GM23248 (cell line): Measurements from ENCODE around the gene SLAMF8. TPM values are rescaled to one million over a fixed set of nuclear protein-coding genes. Genes with fewer than 3 reads are reported as not detected.

ENCODE experiments used
- DNase-seq: peaks from one replicate; pipeline ENCODE4 v3.0.0-alpha.2; 2015
- H2AFZ ChIP-seq: fragments of 200-600 bp; sonication (generic); 2 replicates; pipeline ENCODE4 v1.6.1; 2016; ENCODE audit warnings: antibody characterized with exemption
- H3F3A ChIP-seq: fragments of 200-600 bp; sonication (generic); 2 replicates; pipeline ENCODE4 v1.6.1; 2016; ENCODE audit warnings: mild to moderate bottlenecking, antibody characterized with exemption, mixed run types; ENCODE audit not compliant: insufficient read depth
- H3K27ac ChIP-seq: fragments of 200-600 bp; sonication (generic); 2 replicates; pipeline ENCODE4 v1.5.1; 2016; ENCODE audit warnings: mild to moderate bottlenecking
- H3K27me3 ChIP-seq: fragments of 200-600 bp; sonication (generic); replicated peaks from 2 replicates; pipeline ENCODE4 v1.6.1; 2016; ENCODE audit warnings: mild to moderate bottlenecking; ENCODE audit not compliant: insufficient read depth
- H3K36me3 ChIP-seq: fragments of 200-600 bp; sonication (generic); 2 replicates; pipeline ENCODE4 v1.6.1; 2016; ENCODE audit warnings: low read depth, mild to moderate bottlenecking
- H3K4me1 ChIP-seq: fragments of 200-600 bp; sonication (generic); 2 replicates; pipeline ENCODE4 v1.6.1; 2016; ENCODE audit warnings: mild to moderate bottlenecking; ENCODE audit not compliant: insufficient read depth
- H3K4me2 ChIP-seq: fragments of 200-600 bp; sonication (generic); one replicate; pipeline ENCODE4 v1.6.1; 2016; ENCODE audit warnings: mild to moderate bottlenecking; ENCODE audit not compliant: unreplicated experiment
- H3K4me3 ChIP-seq: fragments of 200-600 bp; sonication (generic); 2 replicates; pipeline ENCODE4 v1.5.1; 2016; ENCODE audit warnings: mild to moderate bottlenecking
- H3K79me2 ChIP-seq: fragments of 200-600 bp; sonication (generic); 2 replicates; pipeline ENCODE4 v1.6.1; 2016; ENCODE audit warnings: mild to moderate bottlenecking; ENCODE audit not compliant: insufficient read depth
- H3K9ac ChIP-seq: fragments of 200-600 bp; sonication (generic); 2 replicates; pipeline ENCODE4 v1.6.1; 2016; ENCODE audit warnings: mild to moderate bottlenecking
- H3K9me2 ChIP-seq: fragments of 200-600 bp; sonication (generic); 2 replicates; pipeline ENCODE4 v1.6.1; 2016; ENCODE audit warnings: mixed run types, mild to moderate bottlenecking, moderate library complexity; ENCODE audit not compliant: insufficient read depth
- H3K9me3 ChIP-seq: fragments of 200-600 bp; sonication (generic); one replicate; pipeline ENCODE4 v1.6.1; 2017; ENCODE audit warnings: low read depth
- H4K20me1 ChIP-seq: fragments of 200-600 bp; sonication (generic); 2 replicates; pipeline ENCODE4 v1.6.0; 2016; ENCODE audit not compliant: insufficient read depth
- EZH2 ChIP-seq: fragments of 200-600 bp; sonication (generic); IDR thresholded peaks from 2 replicates; pipeline ENCODE4 v1.6.1; 2018; ENCODE audit warnings: antibody characterized with exemption, mild to moderate bottlenecking; ENCODE audit not compliant: insufficient read depth, poor library complexity, severe bottlenecking
- EZH2phosphoT487 ChIP-seq: fragments of 200-600 bp; sonication (generic); IDR thresholded peaks from 2 replicates; pipeline ENCODE4 v1.6.1; 2018; ENCODE audit warnings: antibody characterized with exemption, moderate library complexity, mild to moderate bottlenecking, low read depth; ENCODE audit not compliant: insufficient read depth
- WGBS, 2 experiments: methylation state at CpG; one replicate each; pipeline ENCODE4 v1.1.6; 2015 to 2017; ENCODE audit warnings: low lambda C conversion rate in 2 of 2, low coverage in 1 of 2; ENCODE audit errors: missing lambda C conversion rate in 2 of 2; 5-methylcytosine and 5-hydroxymethylcytosine counted together
- in situ Hi-C: fragments of 300-500 bp; cut with MboI; formaldehyde crosslinking; loops from 2 replicates; pipeline ENCODE4 v1.15.0; 2020
- polyA plus RNA-seq: library from polyadenylated mRNA; unstranded; fragments of >200 nt; fragmentation: Nextera tagmentation; extraction: Ambion mirVana; gene quantifications from 2 replicates; pipeline ENCODE4 v1.2.1, GENCODE V29; 2016
- total RNA-seq: library from RNA; depleted of rRNA; stranded (reverse); fragments of >200 nt; shearing (Covaris generic); gene quantifications from 2 replicates; pipeline ENCODE4 v1.2.3, GENCODE V29; 2014

Gene SLAMF8
- total and polyA plus RNA-seq, 2 experiments from 2014 or later: not detected

- in situ Hi-C loops: no loop called here
- H3F3A ChIP-seq: 0 out of 2 replicates have a peak, but pooled peaks cover 6% of the 10 kb centered on the region
- no peaks in the 10 kb centered on the region for H3K9me2 ChIP-seq
- TF ChIP-seq EZH2 (no peak), EZH2phosphoT487 (no peak)
- no peak overlapping the region for H2AFZ ChIP-seq
- H3K36me3 ChIP-seq: no peaks in the 10 kb centered on the region
- H4K20me1 ChIP-seq: no peaks in the 10 kb centered on the region
- no peak overlapping the region for H3K9ac ChIP-seq
- H3K27me3 ChIP-seq: no peaks in the 10 kb centered on the region
- no peak for DNase-seq
- H3K4me2 ChIP-seq: no peak overlapping the region
- H3K4me3 ChIP-seq: no peak overlapping the region
- WGBS, 2 experiments: 94 to 98% methylated on average over 2 of the region's 2 CpGs
- H3K9me3 ChIP-seq: no peaks in the 10 kb centered on the region
- no peaks in the 10 kb centered on the region for H3K4me1 ChIP-seq
- no peaks in the 10 kb centered on the region for H3K79me2 ChIP-seq
- no peak overlapping the region for H3K27ac ChIP-seq
These were observed 15.1 kb downstream of the SLAMF8 start for GRCh38 chr1:159841749-159842148.

DNA sequence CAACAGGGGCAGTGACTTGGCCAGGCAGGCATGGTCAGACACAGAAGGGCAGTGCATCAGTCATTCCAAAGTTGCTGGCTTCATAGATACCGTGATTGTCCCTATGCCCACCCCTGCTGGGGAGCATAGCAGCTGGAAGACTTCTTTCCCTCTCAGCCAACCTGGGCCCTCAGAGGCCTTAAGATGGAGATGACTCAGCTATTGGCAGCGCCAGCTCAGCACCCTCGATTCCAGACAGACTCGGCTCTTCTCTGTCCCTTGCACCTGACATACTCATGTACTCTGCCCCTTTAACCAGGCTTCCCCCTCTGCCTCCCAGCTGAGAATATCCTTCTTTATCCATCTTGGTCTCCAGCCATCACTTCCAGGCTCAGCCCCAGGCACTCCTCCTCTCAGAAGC is 16.8 kb downstream of the SLAMF8 start:
- Histone ChIP-seq H2AFZ (no peak overlapping the region), H3K9me2 (no peaks in the 10 kb centered on the region), H3K79me2 (no peaks in the 10 kb centered on the region), H3K9me3 (no peaks in the 10 kb centered on the region), H3K4me1 (no peaks in the 10 kb centered on the region), H3K27ac (no peak overlapping the region), H3K4me2 (no peak overlapping the region), H3K4me3 (no peak overlapping the region), H4K20me1 (no peaks in the 10 kb centered on the region), H3F3A (0 out of 2 replicates have a peak, but pooled peaks cover 6% of the 10 kb centered on the region), H3K9ac (no peak overlapping the region), H3K36me3 (no peaks in the 10 kb centered on the region), H3K27me3 (no peaks in the 10 kb centered on the region)
- in situ Hi-C loops: no loop called here
- TF ChIP-seq EZH2 (no peak), EZH2phosphoT487 (no peak)
- no peak for DNase-seq
- 89 to 91% methylated on average over 4 of the region's 4 CpGs for whole genome bisulfite sequencing, 2 experiments

- H4K20me1 ChIP-seq: no peaks in the 10 kb centered on the region
- H3K9me3 ChIP-seq: no peaks in the 10 kb centered on the region
- in situ Hi-C loops: no loop called here
- no peak overlapping the region for H3K9ac ChIP-seq
- DNase-seq: no peak
- H3K27me3 ChIP-seq: no peaks in the 10 kb centered on the region
- H3K27ac ChIP-seq: no peak overlapping the region
- WGBS, 2 experiments: 83 to 84% methylated on average over 13 of the region's 13 CpGs
- no peaks in the 10 kb centered on the region for H3K9me2 ChIP-seq
- TF ChIP-seq EZH2phosphoT487: no peak
- no peak for TF ChIP-seq EZH2
- no peaks in the 10 kb centered on the region for H3K36me3 ChIP-seq
- peaks cover 16% of the 10 kb centered on the region for H3K4me1 ChIP-seq
- peaks cover 13% of the 10 kb centered on the region; the same call in 1 of the 2 replicates for H3F3A ChIP-seq
- no peaks in the 10 kb centered on the region for H3K79me2 ChIP-seq
- no peak overlapping the region for H2AFZ ChIP-seq
- H3K4me2 ChIP-seq: no peak overlapping the region
- H3K4me3 ChIP-seq: no peak overlapping the region
These were observed 19.3 kb downstream of the SLAMF8 start for GRCh38 chr1:159845751-159846629.

DNA sequence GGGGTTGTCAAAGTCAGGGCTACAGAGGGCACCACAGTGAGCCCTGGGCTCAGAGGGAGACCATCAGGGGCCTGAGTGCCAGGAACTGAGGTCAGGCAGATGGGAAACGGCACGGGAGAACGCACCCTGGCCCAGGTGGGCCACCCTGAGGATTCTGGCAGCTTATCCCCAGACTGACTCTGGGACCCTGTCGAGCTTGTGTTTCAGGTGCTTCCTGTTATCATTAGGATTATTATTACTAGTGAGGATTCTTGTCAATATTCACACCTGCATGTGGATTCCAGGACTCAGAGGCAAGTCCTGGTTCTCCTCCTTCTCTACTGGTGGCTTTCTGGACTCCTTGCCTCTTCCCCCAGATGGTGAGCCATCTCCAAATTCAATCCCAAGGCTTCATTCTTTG is 20.6 kb downstream of the SLAMF8 start:
- in situ Hi-C loops: no loop called here
- Histone ChIP-seq H3F3A (peaks cover 13% of the 10 kb centered on the region; the same call in 1 of the 2 replicates), H3K4me2 (no peak overlapping the region), H2AFZ (no peak overlapping the region), H3K79me2 (0 out of 2 replicates have a peak, but pooled peaks cover under 1% of the 10 kb centered on the region), H3K9me3 (no peaks in the 10 kb centered on the region), H3K9ac (no peak overlapping the region), H3K9me2 (no peaks in the 10 kb centered on the region), H3K27ac (no peak overlapping the region), H3K4me1 (peaks cover 16% of the 10 kb centered on the region), H3K36me3 (no peaks in the 10 kb centered on the region), H3K27me3 (no peaks in the 10 kb centered on the region), H3K4me3 (no peak overlapping the region), H4K20me1 (no peaks in the 10 kb centered on the region)
- no peak for TF ChIP-seq EZH2
- TF ChIP-seq EZH2phosphoT487: no peak
- 74 to 77% methylated on average over 4 of the region's 4 CpGs for WGBS, 2 experiments
- DNase-seq: no peak
